K562 (cell line): ENCODE results near the gene CAST. TPM values are rescaled to one million over a fixed set of nuclear protein-coding genes. Genes with fewer than 3 reads are reported as not detected.
A peak's percentile ranks its signal among the peaks of the same experiment; 100 is the strongest.

Source experiments
- ARHGAP35 ChIP-seq: fragments of 450-650 bp; IDR thresholded peaks from 2 replicates; pipeline ENCODE4 v1.6.1; 2018; ENCODE audit not compliant: partially characterized antibody
- ATF6 ChIP-seq: sonication (generic); formaldehyde crosslinking; IDR thresholded peaks from 2 replicates; pipeline ENCODE4 v1.4.0; 2020; ENCODE audit warnings: mild to moderate bottlenecking, missing genetic modification reagents
- CCNT2 ChIP-seq: IDR thresholded peaks from 2 replicates; pipeline ENCODE4 v1.6.1; 2011; ENCODE audit warnings: borderline replicate concordance, low read depth, mild to moderate bottlenecking, moderate library complexity, mixed read lengths, low read length; ENCODE audit not compliant: insufficient read length; ENCODE audit errors: extremely low read depth
- CHCHD3 ChIP-seq: fragments of 250-450 bp; sonication (Bioruptor Pico); IDR thresholded peaks from 2 replicates; pipeline ENCODE4 v2.1.2; 2022; ENCODE audit warnings: mild to moderate bottlenecking
- CSDE1 ChIP-seq, 2 experiments: fragments of 450-650 bp; IDR thresholded peaks; 2 replicates each; pipeline ENCODE4 v1.6.1; 2016; ENCODE audit warnings: mild to moderate bottlenecking in 1 of 2
- DPF2 ChIP-seq: fragments of 450-650 bp; IDR thresholded peaks from 2 replicates; pipeline ENCODE4 v1.6.1; 2016
- E2F6 ChIP-seq, 2 experiments: IDR thresholded peaks; 2 replicates each; pipeline ENCODE4 v1.6.1; 2011; ENCODE audit warnings: borderline replicate concordance in 1 of 2, control low read depth in 1 of 2, low read depth in 1 of 2, low read length in 1 of 2, mild to moderate bottlenecking in 1 of 2, mixed read lengths in 1 of 2, moderate library complexity in 1 of 2; ENCODE audit not compliant: insufficient read depth in 1 of 2, insufficient read length in 1 of 2, poor library complexity in 1 of 2, severe bottlenecking in 1 of 2; ENCODE audit errors: extremely low read depth in 1 of 2
- FOXM1 ChIP-seq, 2 experiments: fragments of 450-650 bp in 1 of 2; sonication (generic) in 1 of 2; formaldehyde crosslinking in 1 of 2; IDR thresholded peaks; 2 replicates each; pipeline versions ENCODE4 v1.6.1 to v1.9.0; 2017 to 2022; ENCODE audit warnings: low read depth in 2 of 2, mild to moderate bottlenecking in 2 of 2, missing genetic modification reagents in 1 of 2, moderate library complexity in 1 of 2
- KDM1A ChIP-seq, 2 experiments: fragments of 450-650 bp; IDR thresholded peaks; 2 replicates each; pipeline ENCODE4 v1.6.1; 2016; ENCODE audit warnings: mild to moderate bottlenecking in 2 of 2
- MAFF ChIP-seq: IDR thresholded peaks from 2 replicates; pipeline ENCODE4 v1.6.1; 2012; ENCODE audit warnings: low read length, improper control_type of control experiment
- MEIS2 ChIP-seq: fragments of 450-650 bp; IDR thresholded peaks from 2 replicates; pipeline ENCODE4 v1.6.1; 2014; ENCODE audit warnings: mild to moderate bottlenecking; ENCODE audit not compliant: partially characterized antibody
- RBM17 ChIP-seq: fragments of 200-400 bp; formaldehyde crosslinking; IDR thresholded peaks from 2 replicates; pipeline ENCODE4 v1.6.1; 2017; ENCODE audit warnings: low read depth, mild to moderate bottlenecking, low read length, borderline replicate concordance
- SLC30A9 ChIP-seq: fragments of 250-450 bp; sonication (Bioruptor Pico); IDR thresholded peaks from 2 replicates; pipeline ENCODE4 v1.8.0; 2022; ENCODE audit warnings: mild to moderate bottlenecking, moderate library complexity
- SUPT5H ChIP-seq: fragments of 450-650 bp; IDR thresholded peaks from 2 replicates; pipeline ENCODE4 v1.6.1; 2016
- TRIM28 ChIP-seq: fragments of 450-650 bp; IDR thresholded peaks from 2 replicates; pipeline ENCODE4 v1.6.1; 2017
- ZBTB5 ChIP-seq: fragments of 450-650 bp; IDR thresholded peaks from 2 replicates; pipeline ENCODE4 v1.6.1; 2017; ENCODE audit warnings: antibody characterized with exemption
- ZNF12 ChIP-seq: sonication (generic); formaldehyde crosslinking; IDR thresholded peaks from 2 replicates; pipeline ENCODE4 v1.4.0; 2020; ENCODE audit warnings: mild to moderate bottlenecking, missing genetic modification reagents
- ZNF280A ChIP-seq: fragments of 450-650 bp; IDR thresholded peaks from 2 replicates; pipeline ENCODE4 v1.6.1; 2018; ENCODE audit warnings: mild to moderate bottlenecking, low read depth; ENCODE audit not compliant: partially characterized antibody
- ZNF512 ChIP-seq: IDR thresholded peaks from 2 replicates; pipeline ENCODE4 v1.6.1; 2016; ENCODE audit warnings: missing genetic modification characterization, missing compliant biosample characterization
- ZNF584 ChIP-seq: fragments of 200-800 bp; sonication (Bioruptor generic); IDR thresholded peaks from 2 replicates; pipeline ENCODE4 v1.6.1; 2016; ENCODE audit warnings: low read depth, mild to moderate bottlenecking, missing genetic modification characterization, missing compliant biosample characterization
- polyA plus RNA-seq, 8 experiments: library from polyadenylated mRNA; depleted of rRNA in 4 of 8; stranded (reverse) in 5 of 8; unstranded in 3 of 8; fragments of >200 nt; fragmentation: Nextera tagmentation in 2 of 8; fragmentation: Illumina TruSeq in 1 of 8; extraction: Ambion mirVana in 2 of 8; extraction: Trizol in 1 of 8; gene quantifications; 2 replicates each; pipeline versions ENCODE4 v1.2.1 to v1.2.3, GENCODE V29; 2011 to 2014; ENCODE audit warnings: inconsistent platforms in 1 of 8, missing spikeins in 1 of 8
- total RNA-seq, 7 experiments: library from RNA; depleted of rRNA in 6 of 7; stranded (reverse); fragments of >200 nt in 6 of 7; fragmentation: Illumina TruSeq in 2 of 7; extraction: Trizol in 2 of 7; gene quantifications; 2 replicates each; pipeline versions ENCODE4 v1.2.1 to v1.2.3, GENCODE V29; 2011 to 2021; ENCODE audit warnings: low replicate concordance in 1 of 7

Gene CAST
- total and polyA plus RNA-seq, 9 of the 15 experiments (the other 6 are each of a cell fraction or from before 2014, with no cell fraction given) = 55.5 to 136 (median 86.1) TPM

- TF ChIP-seq MEIS2 (no peak), CCNT2 (no peak), ZNF12 (no peak), ZNF584 (CRISPR knock-in tag) (peak; percentile 97), MAFF (no peak), ZNF280A (no peak), DPF2 (no peak), TRIM28 (no peak), ARHGAP35 (no peak), RBM17 (no peak), KDM1A (IDR thresholded peaks at IDR 0.05) (no peak), ZNF512 (tag) (no peak), CSDE1 (IDR thresholded peaks at IDR 0.05) (no peak), SLC30A9 (no peak), FOXM1 (IDR thresholded peaks at IDR 0.05; ENCODE audit: low read depth) (no peak), FOXM1 (CRISPR knock-in tag; IDR thresholded peaks at IDR 0.05; ENCODE audit: low read depth) (no peak), SUPT5H (no peak), CHCHD3 (CRISPR knock-in tag) (no peak), ATF6 (CRISPR knock-in tag) (no peak), E2F6 (IDR thresholded peaks at IDR 0.05; ENCODE audit: borderline replicate concordance in 1 of 2, extremely low read depth in 1 of 2, insufficient read depth in 1 of 2, insufficient read length in 1 of 2, low read depth in 1 of 2, low read length in 1 of 2, poor library complexity in 1 of 2, severe bottlenecking in 1 of 2) (no peak), ZBTB5 (no peak)
Observed at GRCh38 chr5:96808868-96809558, 146.8 kb downstream of the CAST start (continued).
